ENCODE measurements around the gene SLC17A9.
A peak's percentile ranks its signal among the peaks of the same experiment; 100 is the strongest.
"Not testable (repeated sequence)": the region's sequence is repeated elsewhere in the genome, so short reads cannot be mapped to it uniquely, and the experiment has no call there.

The SLC17A9 gene

GRCh38 chr20:62921119-62921687 is 31.3 kb upstream of the SLC17A9 start:
- peak; percentile 65 for TF ChIP-seq CTCF (IDR thresholded peaks at IDR 0.05; ENCODE audit: low read length, missing control alignments)
- peak; percentile 57 for DNase-seq (ENCODE audit: low read depth)
- no peak overlapping the region for H3K4me3 ChIP-seq (replicated peaks; ENCODE audit: low read depth, low read length)

- H3K4me3 ChIP-seq (replicated peaks; ENCODE audit: low read depth, low read length), result no peak overlapping the region
- no peak for TF ChIP-seq CTCF (IDR thresholded peaks at IDR 0.05; ENCODE audit: low read length, missing control alignments)
- DNase-seq (ENCODE audit: low read depth), result no peak
These were observed 30.0 kb upstream of the SLC17A9 start for GRCh38 chr20:62922451-62922921.

- H3K4me3 ChIP-seq (replicated peaks; ENCODE audit: low read depth, low read length), result not testable (repeated sequence)
- peak; percentile 86 for DNase-seq (ENCODE audit: low read depth)
These were observed 29.3 kb upstream of the SLC17A9 start for GRCh38 chr20:62923059-62923668.

- TF ChIP-seq CTCF (IDR thresholded peaks at IDR 0.05; ENCODE audit: low read length, missing control alignments), result no peak
- H3K4me3 ChIP-seq (replicated peaks; ENCODE audit: low read depth, low read length), result peak overlapping the region; percentile 94
- no peak for DNase-seq (ENCODE audit: low read depth)
These were observed 28.7 kb upstream of the SLC17A9 start for GRCh38 chr20:62923669-62924441.

- peak; percentile 39 for DNase-seq (ENCODE audit: low read depth)
- TF ChIP-seq CTCF (IDR thresholded peaks at IDR 0.05; ENCODE audit: low read length, missing control alignments), result no peak
- H3K4me3 ChIP-seq (replicated peaks; ENCODE audit: low read depth, low read length), result peak overlapping the region; percentile 94
These were observed 27.9 kb upstream of the SLC17A9 start for GRCh38 chr20:62924442-62925075.

- TF ChIP-seq CTCF (IDR thresholded peaks at IDR 0.05; ENCODE audit: low read length, missing control alignments), result no peak
- peak overlapping the region; percentile 94 for H3K4me3 ChIP-seq (replicated peaks; ENCODE audit: low read depth, low read length)
- no peak for DNase-seq (ENCODE audit: low read depth)
These were observed 27.5 kb upstream of the SLC17A9 start for GRCh38 chr20:62925076-62925419.

Measured in fibroblast of pulmonary artery (primary cell).